SKM-1 (cell line): ENCODE measurements around the gene COMT.

Experiments used
- DNase-seq: peaks from one replicate; lab custom pipeline; 2025; ENCODE audit not compliant: unreplicated experiment; lab: John Stamatoyannopoulos, UW

Gene COMT

GRCh38 chr22:19968450-19968891 lies 26.9 kb downstream of the COMT start:
- no peak for DNase-seq

GRCh38 chr22:19969141-19969928 lies 27.8 kb downstream of the COMT start:
- no peak for DNase-seq

- no peak for DNase-seq
These were observed 28.5 kb downstream of the COMT start for GRCh38 chr22:19970031-19970478.

- DNase-seq = no peak
These were observed 29.1 kb downstream of the COMT start for GRCh38 chr22:19970479-19971275.

- DNase-seq = no peak
These were observed 29.9 kb downstream of the COMT start for GRCh38 chr22:19971276-19972124.

DNA sequence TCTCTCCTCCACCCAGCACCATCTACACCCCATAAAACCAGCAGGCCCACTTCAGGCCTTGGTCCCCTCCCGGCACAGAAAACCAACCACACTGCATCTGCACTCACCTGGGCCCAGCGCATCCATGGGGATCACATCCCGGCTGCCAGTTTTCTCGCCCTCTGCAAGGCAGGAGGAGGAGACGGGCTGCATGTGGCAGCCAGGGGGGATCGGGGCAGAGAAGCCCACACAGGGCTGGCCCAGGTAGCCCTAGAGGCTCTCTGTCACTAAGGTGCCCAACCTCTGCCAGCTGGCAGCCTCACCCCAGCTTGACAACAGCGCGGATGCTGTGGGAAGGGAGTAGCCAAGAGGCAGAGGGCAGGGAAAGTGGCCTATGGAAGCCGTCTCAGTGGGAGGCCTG lies 30.7 kb downstream of the COMT start:
- no peak for DNase-seq

GRCh38 chr22:19972652-19973550 lies 31.3 kb downstream of the COMT start:
- DNase-seq = no peak

- DNase-seq = no peak
These were observed 32.1 kb downstream of the COMT start for GRCh38 chr22:19973551-19974267.

- no peak for DNase-seq
These were observed 32.8 kb downstream of the COMT start for GRCh38 chr22:19974268-19974861.

GRCh38 chr22:19974935-19975706 lies 33.5 kb downstream of the COMT start:
- no peak for DNase-seq

GRCh38 chr22:19975707-19976035 lies 34.1 kb downstream of the COMT start:
- DNase-seq = no peak

GRCh38 chr22:19976671-19977070 lies 35.1 kb downstream of the COMT start:
- DNase-seq = no peak

- DNase-seq = no peak
These were observed 36.0 kb downstream of the COMT start for GRCh38 chr22:19977296-19978243.

- DNase-seq = no peak
These were observed 37.2 kb downstream of the COMT start for GRCh38 chr22:19978748-19979147.

GRCh38 chr22:19979712-19980493 lies 38.3 kb downstream of the COMT start:
- DNase-seq = no peak

DNA sequence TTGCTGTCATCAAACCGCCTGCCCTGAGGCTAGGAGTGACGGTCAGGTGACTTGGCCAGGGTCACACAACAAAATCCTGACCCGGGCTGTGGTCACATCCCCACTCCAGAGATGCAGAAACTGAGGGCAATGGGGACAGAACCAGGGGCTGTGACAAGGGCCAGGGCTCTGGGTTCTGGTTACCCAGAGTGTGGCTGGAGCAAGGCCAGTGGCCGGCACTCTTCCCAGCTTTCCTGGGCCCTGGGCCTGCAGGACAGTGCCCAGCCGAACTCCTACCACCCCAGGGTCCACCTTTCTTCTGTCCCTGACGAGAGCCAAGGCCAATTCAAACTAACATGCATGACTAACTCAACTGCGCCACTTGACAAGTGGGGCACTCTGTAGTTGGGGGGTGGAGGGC lies 39.2 kb downstream of the COMT start:
- DNase-seq = no peak
